K562 (cell line): ENCODE measurements around the gene TPI1. TPM values are rescaled to one million over a fixed set of nuclear protein-coding genes. Genes with fewer than 3 reads are reported as not detected.

Experiments
- CCNT2 ChIP-seq: IDR thresholded peaks from 2 replicates; pipeline ENCODE4 v1.6.1; 2011; ENCODE audit warnings: borderline replicate concordance, low read depth, mild to moderate bottlenecking, moderate library complexity, mixed read lengths, low read length; ENCODE audit not compliant: insufficient read length; ENCODE audit errors: extremely low read depth
- CTCFL ChIP-seq: IDR thresholded peaks from 2 replicates; pipeline ENCODE4 v1.6.1; 2011; ENCODE audit warnings: borderline replicate concordance, low read depth, mild to moderate bottlenecking, moderate library complexity, low read length; ENCODE audit not compliant: insufficient read depth, poor library complexity, severe bottlenecking
- E2F5 ChIP-seq: sonication (generic); formaldehyde crosslinking; IDR thresholded peaks from 2 replicates; pipeline ENCODE4 v1.8.0; 2022; ENCODE audit warnings: mild to moderate bottlenecking, missing genetic modification reagents
- EGR1 ChIP-seq: fragments of 450-650 bp; conservative IDR thresholded peaks from 2 replicates; pipeline ENCODE4 v1.6.1; 2017; ENCODE audit warnings: mild to moderate bottlenecking
- JUND ChIP-seq, 2 experiments: IDR thresholded peaks; 2 replicates in 1 of 2; 3 replicates in 1 of 2; pipeline ENCODE4 v1.6.1; 2011; ENCODE audit warnings: borderline replicate concordance in 2 of 2, low read depth in 2 of 2, low read length in 2 of 2, improper control_type of control experiment in 1 of 2, missing biosample characterization in 1 of 2, missing genetic modification characterization in 1 of 2, missing genetic modification reagents in 1 of 2
- LCOR ChIP-seq: sonication (generic); formaldehyde crosslinking; IDR thresholded peaks from 2 replicates; pipeline ENCODE4 v1.8.0; 2022; ENCODE audit warnings: mild to moderate bottlenecking, missing genetic modification reagents
- MLLT1 ChIP-seq, 2 experiments: fragments of 450-650 bp; IDR thresholded peaks; 2 replicates each; pipeline ENCODE4 v1.6.1; 2016
- PBX2 ChIP-seq, 2 experiments: IDR thresholded peaks in 1 of 2; conservative IDR thresholded peaks in 1 of 2; 2 replicates each; pipeline ENCODE4 v1.6.1; 2016; ENCODE audit warnings: low read depth in 2 of 2, mild to moderate bottlenecking in 1 of 2, missing compliant biosample characterization in 1 of 2, missing genetic modification characterization in 1 of 2, moderate library complexity in 1 of 2
- PHF8 ChIP-seq: fragments of 200-600 bp; sonication (generic); IDR thresholded peaks from 2 replicates; pipeline ENCODE4 v1.6.1; 2012; ENCODE audit warnings: mixed run types, mild to moderate bottlenecking, inconsistent platforms, low read length, moderate library complexity, borderline replicate concordance
- POLR2A ChIP-seq: fragments of 450-650 bp; conservative IDR thresholded peaks from 2 replicates; pipeline ENCODE4 v1.6.1; 2016
- RFX1 ChIP-seq: fragments of 450-650 bp; IDR thresholded peaks from 2 replicates; pipeline ENCODE4 v1.6.1; 2016; ENCODE audit warnings: mild to moderate bottlenecking, moderate library complexity
- SMAD1 ChIP-seq: fragments of 150-350 bp; IDR thresholded peaks from 2 replicates; pipeline ENCODE4 v1.6.1; 2014; ENCODE audit warnings: low read length, low read depth; ENCODE audit not compliant: partially characterized antibody
- TAF7 ChIP-seq: fragments of 450-650 bp; IDR thresholded peaks from 2 replicates; pipeline ENCODE4 v1.6.1; 2016; ENCODE audit warnings: missing genetic modification characterization, missing compliant biosample characterization
- YY1 ChIP-seq, 3 experiments: IDR thresholded peaks; 2 replicates each; pipeline ENCODE4 v1.6.1; 2011; ENCODE audit warnings: low read length in 2 of 3, mild to moderate bottlenecking in 2 of 3, moderate library complexity in 2 of 3, borderline replicate concordance in 1 of 3, control low read depth in 1 of 3, low read depth in 1 of 3; ENCODE audit not compliant: insufficient read depth in 3 of 3, insufficient replicate concordance in 2 of 3, control insufficient read depth in 1 of 3, insufficient read length in 1 of 3; ENCODE audit errors: extremely low read depth in 1 of 3
- ZBTB8A ChIP-seq: fragments of 450-650 bp; IDR thresholded peaks from 2 replicates; pipeline ENCODE4 v1.6.1; 2018; ENCODE audit warnings: mild to moderate bottlenecking, moderate library complexity; ENCODE audit not compliant: partially characterized antibody
- ZNF766 ChIP-seq: fragments of 200-800 bp; sonication (Bioruptor generic); conservative IDR thresholded peaks from 2 replicates; pipeline ENCODE4 v1.6.1; 2016; ENCODE audit warnings: missing genetic modification characterization, missing compliant biosample characterization
- polyA plus RNA-seq, 8 experiments: library from polyadenylated mRNA; depleted of rRNA in 4 of 8; stranded (reverse) in 5 of 8; unstranded in 3 of 8; fragments of >200 nt; fragmentation: Nextera tagmentation in 2 of 8; fragmentation: Illumina TruSeq in 1 of 8; extraction: Ambion mirVana in 2 of 8; extraction: Trizol in 1 of 8; gene quantifications; 2 replicates each; pipeline versions ENCODE4 v1.2.1 to v1.2.3, GENCODE V29; 2011 to 2014; ENCODE audit warnings: inconsistent platforms in 1 of 8, missing spikeins in 1 of 8
- total RNA-seq, 7 experiments: library from RNA; depleted of rRNA in 6 of 7; stranded (reverse); fragments of >200 nt in 6 of 7; fragmentation: Illumina TruSeq in 2 of 7; extraction: Trizol in 2 of 7; gene quantifications; 2 replicates each; pipeline versions ENCODE4 v1.2.1 to v1.2.3, GENCODE V29; 2011 to 2021; ENCODE audit warnings: low replicate concordance in 1 of 7

TPI1 gene
- total and polyA plus RNA-seq, 9 of the 15 experiments (the other 6 are each of a cell fraction or from before 2014, with no cell fraction given): 662 to 4,971 (median 892) TPM

GRCh38 chr12:6851153-6851920, 16.0 kb upstream of the TPI1 start, which contains the start of gene CDCA3 (continued):
- TF ChIP-seq CCNT2 (no peak), MLLT1 (IDR thresholded peaks at IDR 0.05) (peak in 1 of 2 experiments; percentile 60; a peak in 1 of 4 replicates), SMAD1 (peak; percentile 46), EGR1 (0 out of 2 replicates have a peak, but pooled peaks have one; percentile 27), PBX2 (CRISPR knock-in tag; IDR thresholded peaks at IDR 0.05; ENCODE audit: low read depth) (peak; percentile 73), PBX2 (tag; conservative IDR thresholded peaks at IDR 0.05; ENCODE audit: low read depth) (peak; percentile 96), POLR2A (peak; percentile 59), PHF8 (peak; percentile 43), ZNF766 (no peak), RFX1 (0 out of 2 replicates have a peak, but pooled peaks have one; percentile 15), YY1 (IDR thresholded peaks at IDR 0.05; ENCODE audit: borderline replicate concordance in 1 of 3, control insufficient read depth in 1 of 3, extremely low read depth in 1 of 3, insufficient read depth in 3 of 3, insufficient read length in 1 of 3, insufficient replicate concordance in 2 of 3, low read depth in 1 of 3, low read length in 2 of 3) (peak in 1 of 3 experiments; percentile 4), LCOR (CRISPR knock-in tag) (peak; percentile 20; the same call in 1 of the 2 replicates), E2F5 (CRISPR knock-in tag) (peak; percentile 85; the same call in 1 of the 2 replicates), TAF7 (0 out of 2 replicates have a peak, but pooled peaks have one; percentile 24), ZBTB8A (no peak), JUND (IDR thresholded peaks at IDR 0.05; ENCODE audit: borderline replicate concordance, low read depth, low read length) (no peak), JUND (tag; IDR thresholded peaks at IDR 0.05; ENCODE audit: borderline replicate concordance, low read depth, low read length) (0 out of 3 replicates have a peak, but pooled peaks have one; percentile 26), CTCFL (no peak)
